ENCODE measurements around the gene PARP9.

The PARP9 gene

GRCh38 chr3:122564155-122564912 is at the start of gene PARP9, which contains the start of gene DTX3L:
Gene PARP9 (minus strand): TSS chr3:122564300. CDS start chr3:122559620, 4,680 bp downstream.
Gene DTX3L (plus strand): TSS chr3:122564338. CDS start chr3:122564427, 89 bp downstream.
- peak; percentile 76 for DNase-seq (ENCODE audit: low read depth)
- H3K4me3 ChIP-seq (ENCODE audit: low read length), result peak within 1 kb of the TSS; percentile 80
- TF ChIP-seq CTCF (conservative IDR thresholded peaks at IDR 0.05; ENCODE audit: low read length), result no peak

- H3K4me3 ChIP-seq (ENCODE audit: low read length), result no peak overlapping the region
- DNase-seq (ENCODE audit: low read depth), result no peak
- no peak for TF ChIP-seq CTCF (conservative IDR thresholded peaks at IDR 0.05; ENCODE audit: low read length)
These were observed 48.6 kb upstream of the PARP9 start for GRCh38 chr3:122612696-122613095.

- no peak overlapping the region for H3K4me3 ChIP-seq (ENCODE audit: low read length)
- DNase-seq (ENCODE audit: low read depth), result peak; percentile 78
- no peak for TF ChIP-seq CTCF (conservative IDR thresholded peaks at IDR 0.05; ENCODE audit: low read length)
These were observed 45.9 kb upstream of the PARP9 start for GRCh38 chr3:122609798-122610559.

- no peak for DNase-seq (ENCODE audit: low read depth)
- TF ChIP-seq CTCF (conservative IDR thresholded peaks at IDR 0.05; ENCODE audit: low read length), result no peak
- H3K4me3 ChIP-seq (ENCODE audit: low read length), result no peak overlapping the region
These were observed 44.8 kb upstream of the PARP9 start for GRCh38 chr3:122608916-122609315.

GRCh38 chr3:122606330-122606729 is 42.2 kb upstream of the PARP9 start:
- TF ChIP-seq CTCF (conservative IDR thresholded peaks at IDR 0.05; ENCODE audit: low read length), result no peak
- no peak for DNase-seq (ENCODE audit: low read depth)
- no peak overlapping the region for H3K4me3 ChIP-seq (ENCODE audit: low read length)

GRCh38 chr3:122603056-122603455 is 39.0 kb upstream of the PARP9 start:
- no peak for TF ChIP-seq CTCF (conservative IDR thresholded peaks at IDR 0.05; ENCODE audit: low read length)

More at GRCh38 chr3:122603056-122603455, 39.0 kb upstream of the PARP9 start:
- no peak for DNase-seq (ENCODE audit: low read depth)
- no peak overlapping the region for H3K4me3 ChIP-seq (ENCODE audit: low read length)
